Measurements from ENCODE around the gene GIMAP1.

GIMAP1 gene

DNA sequence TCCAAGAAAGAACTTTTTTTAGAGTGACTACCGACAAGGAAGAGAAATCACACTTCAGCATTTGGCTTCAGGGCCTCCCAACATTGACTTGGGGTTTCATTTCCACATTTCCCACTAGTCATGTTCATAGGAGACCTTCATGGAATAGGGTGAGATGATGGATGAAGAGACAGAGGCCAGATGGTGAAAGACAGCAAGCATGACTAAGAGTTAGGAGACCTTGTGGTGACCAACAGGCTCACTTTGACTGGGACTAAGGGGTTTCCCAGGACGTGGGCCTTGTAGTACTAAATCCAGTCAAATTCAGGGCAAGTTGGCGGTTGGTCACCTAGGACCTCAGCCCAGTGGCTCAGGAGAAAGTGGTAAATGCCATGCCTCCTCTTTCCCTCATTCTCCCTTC lies 17.8 kb downstream of the GIMAP1 start:
- TF ChIP-seq CTCF (IDR thresholded peaks at IDR 0.05; ENCODE audit: low read depth, low read length, missing control alignments) = no peak
- no peak for DNase-seq
- in situ Hi-C loops (cut with HindIII; ENCODE audit: low pct_ligation_motif_present, low sequenced_read_pairs) = no loop called here
- no peaks in the 10 kb centered on the region for H3K27me3 ChIP-seq (replicated peaks)
- H3K27ac ChIP-seq = no peak overlapping the region
- H3K4me3 ChIP-seq (ENCODE audit: low read depth, low read length) = no peak overlapping the region
- H3K36me3 ChIP-seq (replicated peaks) = no peaks in the 10 kb centered on the region

GRCh38 chr7:150735596-150736358 lies 19.4 kb downstream of the GIMAP1 start:
- Histone ChIP-seq H3K4me3 (ENCODE audit: low read depth, low read length) (no peak overlapping the region), H3K36me3 (replicated peaks) (no peaks in the 10 kb centered on the region), H3K27ac (no peak overlapping the region), H3K27me3 (replicated peaks) (no peaks in the 10 kb centered on the region)
- no peak for TF ChIP-seq CTCF (IDR thresholded peaks at IDR 0.05; ENCODE audit: low read depth, low read length, missing control alignments)
- in situ Hi-C loops (cut with HindIII; ENCODE audit: low pct_ligation_motif_present, low sequenced_read_pairs) = no loop called here
- no peak for DNase-seq

DNA sequence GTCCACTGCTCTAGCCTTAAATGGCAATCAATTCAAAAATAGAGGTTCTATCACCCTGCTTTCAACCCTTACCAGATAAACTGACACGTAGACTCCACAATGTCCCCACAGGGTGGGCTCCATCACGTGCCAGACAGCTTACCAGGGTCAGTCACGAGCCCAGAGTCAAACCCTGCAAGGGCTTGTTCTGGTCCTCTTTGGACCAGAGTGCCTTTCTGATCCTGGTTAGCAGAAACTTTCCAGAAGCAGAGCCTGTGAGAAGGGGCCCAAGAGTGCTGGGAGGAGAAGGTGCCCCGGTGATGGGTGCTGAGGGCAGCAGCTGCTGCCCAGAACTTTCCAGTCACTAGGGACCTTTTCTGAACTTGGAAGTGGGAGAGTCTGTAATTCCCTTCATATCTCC lies 20.5 kb downstream of the GIMAP1 start:
- Histone ChIP-seq H3K27me3 (replicated peaks) (no peaks in the 10 kb centered on the region), H3K4me3 (ENCODE audit: low read depth, low read length) (no peak overlapping the region), H3K27ac (no peak overlapping the region), H3K36me3 (replicated peaks) (no peaks in the 10 kb centered on the region)
- in situ Hi-C loops (cut with HindIII; ENCODE audit: low pct_ligation_motif_present, low sequenced_read_pairs) = no loop called here
- no peak for TF ChIP-seq CTCF (IDR thresholded peaks at IDR 0.05; ENCODE audit: low read depth, low read length, missing control alignments)
- DNase-seq = no peak

GRCh38 chr7:150737265-150738055 lies 21.0 kb downstream of the GIMAP1 start, which contains the start of gene GIMAP5:
TSS of gene GIMAP5 (plus strand) at chr7:150737418. CDS start at chr7:150740885, 3,467 bp downstream.
- Histone ChIP-seq H3K36me3 (replicated peaks) (no peaks in the 10 kb centered on the region), H3K27ac (no peak within 1 kb of the TSS), H3K4me3 (ENCODE audit: low read depth, low read length) (no peak within 1 kb of the TSS), H3K27me3 (replicated peaks) (no peaks in the 10 kb centered on the region)
- in situ Hi-C loops (cut with HindIII; ENCODE audit: low pct_ligation_motif_present, low sequenced_read_pairs) = no loop called here
- no peak for TF ChIP-seq CTCF (IDR thresholded peaks at IDR 0.05; ENCODE audit: low read depth, low read length, missing control alignments)
- no peak for DNase-seq

DNA sequence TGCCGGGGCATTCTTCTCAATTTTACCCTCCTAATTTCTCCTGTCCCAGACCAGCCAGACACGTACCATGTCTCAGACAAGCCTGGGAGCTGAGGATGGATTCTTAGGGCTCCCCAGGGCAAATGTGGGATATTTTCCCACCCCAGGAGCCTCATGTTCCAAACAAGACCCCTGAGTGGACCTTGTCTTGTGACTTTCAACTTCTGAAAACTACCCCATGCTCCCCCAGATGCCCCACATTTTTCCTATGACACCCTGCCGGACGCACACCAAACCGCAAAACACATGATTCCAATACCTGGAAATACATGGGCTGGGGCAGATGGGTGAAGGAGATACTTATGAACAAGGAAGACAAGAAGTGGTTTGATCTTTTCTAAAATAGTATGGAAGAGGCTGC lies 21.7 kb downstream of the GIMAP1 start:
- H3K4me3 ChIP-seq (ENCODE audit: low read depth, low read length) = no peak overlapping the region
- H3K36me3 ChIP-seq (replicated peaks) = no peaks in the 10 kb centered on the region
- no peak for TF ChIP-seq CTCF (IDR thresholded peaks at IDR 0.05; ENCODE audit: low read depth, low read length, missing control alignments)
- in situ Hi-C loops (cut with HindIII; ENCODE audit: low pct_ligation_motif_present, low sequenced_read_pairs) = no loop called here
- H3K27me3 ChIP-seq (replicated peaks) = no peaks in the 10 kb centered on the region
- no peak overlapping the region for H3K27ac ChIP-seq
- no peak for DNase-seq

Data from brain microvascular endothelial cell (primary cell).